Endothelial cell of umbilical vein (primary cell): ENCODE measurements around the gene BIRC3.

Source experiments
- CTCF ChIP-seq, 2 donors: IDR thresholded peaks; 1 replicate in 1 of 2; 2 replicates in 1 of 2; pipeline ENCODE4 v1.5.1; 2011; ENCODE audit warnings: low read length in 2 of 2, mild to moderate bottlenecking in 2 of 2, moderate library complexity in 2 of 2, control low read depth in 1 of 2, inconsistent platforms in 1 of 2, low read depth in 1 of 2; ENCODE audit not compliant: insufficient read depth in 1 of 2; ENCODE audit errors: extremely low read depth in 1 of 2
- EZH2 ChIP-seq: IDR thresholded peaks from 2 replicates; pipeline ENCODE4 v1.6.1; 2012; ENCODE audit warnings: borderline replicate concordance, low read depth, mild to moderate bottlenecking, moderate library complexity, low read length, inconsistent platforms; ENCODE audit not compliant: severe bottlenecking
- POLR2A ChIP-seq: IDR thresholded peaks from 2 replicates; pipeline ENCODE4 v1.6.1; 2012; ENCODE audit warnings: low read depth, mild to moderate bottlenecking, control low read depth, low read length

- TF ChIP-seq CTCF (IDR thresholded peaks at IDR 0.05; ENCODE audit: extremely low read depth in 1 of 2, insufficient read depth in 1 of 2, low read depth in 1 of 2, low read length in 2 of 2), result no peak
- no peak for TF ChIP-seq EZH2
- TF ChIP-seq POLR2A, result no peak
Measured at GRCh38 chr11:102320188-102320587, 2.9 kb downstream of the BIRC3 start.
